Psoas muscle (tissue), 8 donors: ENCODE data around the gene KHDRBS2. TPM values are rescaled to one million over a fixed set of nuclear protein-coding genes. Genes with fewer than 3 reads are reported as not detected.

Source experiments
- ATAC-seq, 4 donors: fragments of 200-7000 bp; cut with Tn5 transposase; one replicate each; pipeline ENCODE4 v1.9.1; 2020; ENCODE audit warnings: moderate library complexity in 3 of 4, mild to moderate bottlenecking in 2 of 4
- DNase-seq, 2 donors: peaks; one replicate each; pipeline ENCODE4 v3.0.0-alpha.2; 2020
- H3K27ac ChIP-seq: fragments of 200-600 bp; one replicate; pipeline ENCODE4 v1.8.0; 2022
- H3K27me3 ChIP-seq, 3 donors: fragments of 200-600 bp in 1 of 3; one replicate each; pipeline versions ENCODE4 v1.6.1 to v1.8.0; 2013 to 2022; ENCODE audit warnings: low read length in 2 of 3, mild to moderate bottlenecking in 2 of 3, moderate library complexity in 1 of 3; ENCODE audit not compliant: insufficient read depth in 3 of 3
- H3K36me3 ChIP-seq, 2 donors: fragments of 200-600 bp in 1 of 2; one replicate each; pipeline versions ENCODE4 v1.6.1 to v1.8.0; 2013 to 2022; ENCODE audit warnings: low read depth in 1 of 2, mild to moderate bottlenecking in 1 of 2, moderate library complexity in 1 of 2; ENCODE audit not compliant: insufficient read depth in 1 of 2
- H3K4me1 ChIP-seq: fragments of 200-600 bp; one replicate; pipeline ENCODE4 v1.8.0; 2022
- H3K4me3 ChIP-seq: fragments of 200-600 bp; one replicate; pipeline ENCODE4 v1.8.0; 2022; ENCODE audit warnings: mild to moderate bottlenecking
- H3K9me3 ChIP-seq: fragments of 200-600 bp; one replicate; pipeline ENCODE4 v1.8.0; 2022
- WGBS, 3 donors: extraction: QIAGEN DNeasy Blood & Tissue Kit; methylation state at CpG; one replicate each; pipeline versions ENCODE4 v1.1.6 to v1.1.7; 2013; 5-methylcytosine and 5-hydroxymethylcytosine counted together
- intact Hi-C, 2 donors: fragments of 100-400 bp; cut with DNase I; formaldehyde crosslinking; loops; one replicate each; pipeline versions ENCODE4 v1.11.0 to v1.14.2; 2022
- polyA plus RNA-seq, 3 donors: library from polyadenylated mRNA; stranded (reverse); fragments of 200-250 nt; gene quantifications; one replicate each; pipeline ENCODE4 v1.2.3, GENCODE V29; 2013
- total RNA-seq, 4 donors: library from RNA; stranded (reverse); fragmentation: NEBNext Ultra II Directional in 2 of 4; extraction: Animal tissue kit (Norgen Biotek cat#: 25700) in 2 of 4; gene quantifications; one replicate each; pipeline versions ENCODE4 v1.2.1 to v1.2.4, GENCODE V29; 2021 to 2023
- TF ChIP-seq, protein P1 (sequence below): fragments of 200-600 bp; IDR thresholded peaks from one replicate; pipeline ENCODE4 v1.8.0; 2022; ENCODE audit warnings: antibody characterized with exemption
- donor health status: healthy with polysubstance abuse.
- donor health status: DM: no; HTN: no; CAD: no; lungs with moderate emphysema.
- donor health status: Bipolar disorder and iron deficiency.
- donor health status: healthy.
- donor health status: DM: yes; HTN: yes; CAD: no.
- donor health status: DM: no; HTN: no; CAD: no.
- donor health status: DM: no; HTN: no; CAD: no.
- donor health status: DM: yes; HTN: yes; CAD: no.

KHDRBS2 gene
- total and polyA plus RNA-seq, 7 donors, result 0.04 to 0.15 (median 0.06) TPM; not detected in 3

DNA sequence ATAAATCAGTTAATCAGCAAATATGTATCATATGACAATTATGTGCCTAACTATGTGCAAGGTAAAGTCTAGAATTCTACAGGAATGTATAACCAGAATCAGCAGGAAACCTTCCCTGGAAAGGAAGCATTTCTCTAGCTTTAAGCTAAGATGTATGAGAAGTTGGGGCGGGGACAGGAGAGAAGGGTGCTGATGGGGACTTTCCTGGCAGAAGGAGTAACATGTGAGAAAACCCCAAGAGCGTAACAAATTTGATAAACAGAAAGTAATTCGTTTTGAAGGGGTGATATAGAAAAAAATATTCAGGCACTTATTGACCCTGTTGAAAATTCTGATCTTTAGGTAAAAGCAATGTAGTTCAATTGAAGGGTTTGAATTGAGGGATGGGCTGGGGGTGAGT lies 226.1 kb downstream of the KHDRBS2 start:
- TF ChIP-seq, protein P1, sequence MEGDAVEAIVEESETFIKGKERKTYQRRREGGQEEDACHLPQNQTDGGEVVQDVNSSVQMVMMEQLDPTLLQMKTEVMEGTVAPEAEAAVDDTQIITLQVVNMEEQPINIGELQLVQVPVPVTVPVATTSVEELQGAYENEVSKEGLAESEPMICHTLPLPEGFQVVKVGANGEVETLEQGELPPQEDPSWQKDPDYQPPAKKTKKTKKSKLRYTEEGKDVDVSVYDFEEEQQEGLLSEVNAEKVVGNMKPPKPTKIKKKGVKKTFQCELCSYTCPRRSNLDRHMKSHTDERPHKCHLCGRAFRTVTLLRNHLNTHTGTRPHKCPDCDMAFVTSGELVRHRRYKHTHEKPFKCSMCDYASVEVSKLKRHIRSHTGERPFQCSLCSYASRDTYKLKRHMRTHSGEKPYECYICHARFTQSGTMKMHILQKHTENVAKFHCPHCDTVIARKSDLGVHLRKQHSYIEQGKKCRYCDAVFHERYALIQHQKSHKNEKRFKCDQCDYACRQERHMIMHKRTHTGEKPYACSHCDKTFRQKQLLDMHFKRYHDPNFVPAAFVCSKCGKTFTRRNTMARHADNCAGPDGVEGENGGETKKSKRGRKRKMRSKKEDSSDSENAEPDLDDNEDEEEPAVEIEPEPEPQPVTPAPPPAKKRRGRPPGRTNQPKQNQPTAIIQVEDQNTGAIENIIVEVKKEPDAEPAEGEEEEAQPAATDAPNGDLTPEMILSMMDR, result no peak
- Histone ChIP-seq H3K4me3 (no peak overlapping the region), H3K27ac (no peak overlapping the region), H3K4me1 (no peaks in the 10 kb centered on the region), H3K36me3 (no peaks in the 10 kb centered on the region), H3K9me3 (no peaks in the 10 kb centered on the region), H3K27me3 (no peaks in the 10 kb centered on the region)
- DNase-seq (no peak), ATAC-seq (no peak)
- intact Hi-C loops, result no loop called here
- WGBS, 3 donors, result 70 to 80% (median 76%) methylated on average over 3 of the region's 3 CpGs

DNA sequence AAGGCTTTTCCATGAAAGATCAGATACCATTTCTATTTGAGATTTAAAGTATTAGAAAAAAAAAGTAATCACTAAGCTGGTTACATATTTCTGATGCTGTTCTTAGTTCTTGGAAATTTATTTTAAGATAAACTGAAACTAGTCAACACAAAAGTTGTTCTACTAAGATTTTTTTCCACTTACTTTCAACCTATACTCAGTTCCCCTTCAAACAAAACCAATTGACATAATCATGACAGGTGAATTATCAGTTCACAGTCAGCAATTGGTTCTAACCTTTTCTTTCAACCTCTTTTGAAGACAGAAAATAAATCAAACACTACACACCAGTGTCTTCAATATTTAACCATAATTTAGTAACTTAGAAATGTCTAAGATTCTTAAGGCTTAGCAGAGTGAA lies 228.7 kb downstream of the KHDRBS2 start:
- Histone ChIP-seq H3K9me3 (no peaks in the 10 kb centered on the region), H3K4me1 (no peaks in the 10 kb centered on the region), H3K36me3 (no peaks in the 10 kb centered on the region), H3K27ac (no peak overlapping the region), H3K4me3 (no peak overlapping the region), H3K27me3 (no peaks in the 10 kb centered on the region)
- no peak for ATAC-seq
- no peak for DNase-seq
- intact Hi-C loops, result no loop called here
- TF ChIP-seq, protein P1, result no peak

DNA sequence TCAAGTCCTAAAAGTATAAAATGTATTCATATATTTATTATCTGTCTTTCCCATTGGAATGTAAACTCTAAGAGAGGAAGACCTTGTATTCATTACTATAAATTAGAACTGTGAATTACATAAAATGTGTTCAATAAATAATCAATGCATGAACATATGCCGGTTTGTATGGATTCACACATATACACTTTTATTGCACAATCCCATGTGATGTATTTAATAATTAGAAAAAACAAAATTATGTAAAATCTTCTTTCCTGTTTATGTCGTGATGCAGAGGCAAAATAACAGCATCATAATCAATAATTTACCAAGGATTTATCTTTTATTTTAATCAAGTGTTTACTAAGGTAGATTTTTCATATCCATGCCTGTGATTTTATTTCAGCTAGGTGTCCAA lies 240.5 kb downstream of the KHDRBS2 start:
- TF ChIP-seq, protein P1, result no peak
- intact Hi-C loops, result no loop called here
- Histone ChIP-seq H3K27ac (no peak overlapping the region), H3K9me3 (no peaks in the 10 kb centered on the region), H3K27me3 (no peaks in the 10 kb centered on the region), H3K4me1 (no peaks in the 10 kb centered on the region), H3K4me3 (no peak overlapping the region), H3K36me3 (no peaks in the 10 kb centered on the region)
- ATAC-seq (no peak), DNase-seq (no peak)
- WGBS, 3 donors, result 73 to 84% (median 77%) methylated on average over 2 of the region's 2 CpGs

DNA sequence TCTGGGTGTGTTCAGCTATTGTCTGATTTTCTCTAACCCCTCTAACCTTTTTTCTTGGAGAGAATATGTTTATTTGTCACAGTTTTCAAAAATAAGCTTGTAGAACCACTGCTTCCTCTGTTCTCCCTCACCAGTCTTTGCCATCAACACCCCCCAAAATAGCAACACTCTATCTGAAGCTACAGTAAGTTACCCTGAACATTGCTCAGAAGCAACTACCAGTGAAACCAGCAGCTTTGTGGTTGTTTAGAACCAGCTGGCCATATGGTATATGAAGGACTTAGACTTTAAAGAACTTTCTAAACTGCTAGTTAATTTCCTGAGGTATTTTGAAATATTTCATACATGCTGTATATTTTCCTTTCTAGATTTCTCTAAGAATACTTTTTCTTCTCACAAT lies 242.9 kb downstream of the KHDRBS2 start:
- no peaks in the 10 kb centered on the region for H3K9me3 ChIP-seq
- intact Hi-C loops, result no loop called here
- TF ChIP-seq, protein P1, result no peak
- no peak overlapping the region for H3K4me3 ChIP-seq
- no peaks in the 10 kb centered on the region for H3K36me3 ChIP-seq
- no peaks in the 10 kb centered on the region for H3K4me1 ChIP-seq
- no peaks in the 10 kb centered on the region for H3K27me3 ChIP-seq
- DNase-seq (no peak), ATAC-seq (no peak)
- H3K27ac ChIP-seq, result no peak overlapping the region

DNA sequence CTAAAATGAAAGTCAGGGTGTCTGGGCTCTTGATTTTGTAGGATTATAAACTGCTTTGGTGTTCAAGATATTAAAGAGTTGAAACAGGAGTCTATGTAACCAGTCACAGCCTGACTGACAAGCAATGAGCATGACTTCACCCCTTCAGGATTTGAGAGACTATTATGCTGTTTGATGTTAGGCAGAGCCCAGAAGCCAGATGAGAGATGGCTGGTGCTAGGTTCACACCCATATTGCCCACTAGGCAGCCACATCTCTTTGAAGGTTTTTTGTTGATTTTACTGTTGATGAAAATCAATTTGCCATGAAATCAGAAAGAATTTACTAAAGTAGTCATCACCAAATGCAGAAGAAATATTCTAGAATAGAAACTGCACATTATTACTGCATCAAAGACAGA lies 243.6 kb downstream of the KHDRBS2 start:
- intact Hi-C loops, result no loop called here
- no peaks in the 10 kb centered on the region for H3K27me3 ChIP-seq
- H3K4me3 ChIP-seq, result no peak overlapping the region
- H3K9me3 ChIP-seq, result no peaks in the 10 kb centered on the region
- DNase-seq, result no peak
- no peaks in the 10 kb centered on the region for H3K4me1 ChIP-seq
- H3K36me3 ChIP-seq, result no peaks in the 10 kb centered on the region
- no peak for ATAC-seq
- TF ChIP-seq, protein P1, result no peak
- H3K27ac ChIP-seq, result no peak overlapping the region
